ENCODE results near the gene INO80E. TPM values are rescaled to one million over a fixed set of nuclear protein-coding genes. Genes with fewer than 3 reads are reported as not detected.

The INO80E gene
- total RNA-seq = 10 to 100 TPM; 46.9 to 80.2 TPM

DNA sequence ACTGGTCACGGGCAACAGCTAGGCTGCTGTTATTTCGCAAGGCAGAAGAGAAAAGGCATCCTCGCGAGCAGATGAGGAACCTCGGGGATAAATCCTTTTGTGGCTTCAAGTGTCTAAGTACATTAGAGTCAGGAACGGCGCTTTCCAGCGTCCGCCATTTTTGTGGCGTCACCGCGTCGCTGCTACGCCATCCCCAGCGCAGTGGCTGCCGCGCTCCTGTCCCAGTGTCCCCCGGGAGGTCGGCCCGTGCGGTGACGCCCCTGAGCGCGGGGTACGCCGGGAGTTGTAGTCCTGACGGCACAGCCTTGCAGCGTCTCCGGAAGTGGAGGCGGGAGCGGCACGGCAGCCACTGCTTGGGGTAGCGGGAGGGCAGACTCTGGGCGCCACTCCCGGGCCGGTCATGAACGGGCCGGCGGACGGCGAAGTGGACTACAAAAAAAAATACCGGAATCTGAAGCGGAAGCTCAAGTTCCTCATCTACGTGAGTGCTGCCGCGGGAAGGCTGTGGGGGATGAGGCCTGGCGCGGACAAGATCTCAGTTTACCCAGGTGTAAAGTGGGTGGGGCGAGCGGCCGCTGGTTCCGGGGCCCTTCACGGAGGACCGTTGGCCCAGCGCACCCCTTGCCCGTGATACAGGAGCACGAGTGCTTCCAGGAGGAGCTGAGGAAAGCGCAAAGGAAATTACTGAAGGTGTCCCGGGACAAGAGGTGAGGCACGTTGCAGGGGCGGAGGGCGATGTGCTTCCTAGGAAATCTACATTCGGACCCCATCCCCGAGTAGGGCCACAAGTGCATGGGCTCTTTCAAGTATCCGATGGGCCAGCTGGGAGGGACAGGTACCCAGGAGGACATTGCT lies at the start of gene INO80E:
TSS of gene INO80E (plus strand) at position 331 of the 855 bp plus-strand sequence. CDS start at position 401, 70 bp downstream.
- no peak for TF ChIP-seq CTCF (IDR thresholded peaks at IDR 0.05)
- H3K9me3 ChIP-seq = no peaks in the 10 kb centered on the region
- no peaks in the 10 kb centered on the region for H3K36me3 ChIP-seq
- peak within 1 kb of the TSS; percentile 77 to 95 for H3K9ac ChIP-seq (ENCODE audit: low read depth in 2 of 2, low read length in 2 of 2)
- peak within 1 kb of the TSS; percentile 78 for H3K4me3 ChIP-seq
- peak within 1 kb of the TSS; percentile 94 for H3K27ac ChIP-seq
- H3K4me1 ChIP-seq = peaks cover 4% of the 10 kb centered on the region
- intact Hi-C loops (cut with DNase I) = no loop called here
- peak; percentile 99 for DNase-seq
- no peaks in the 10 kb centered on the region for H3K27me3 ChIP-seq

- H3K9ac ChIP-seq (ENCODE audit: low read depth in 2 of 2, low read length in 2 of 2) = no peak overlapping the region
- H3K4me3 ChIP-seq = no peak overlapping the region
- no peak for TF ChIP-seq CTCF (IDR thresholded peaks at IDR 0.05)
- H3K36me3 ChIP-seq = no peaks in the 10 kb centered on the region
- no peaks in the 10 kb centered on the region for H3K27me3 ChIP-seq
- no peak for DNase-seq
- intact Hi-C loops (cut with DNase I) = no loop called here
- H3K4me1 ChIP-seq = peaks cover 6% of the 10 kb centered on the region
- H3K9me3 ChIP-seq = no peaks in the 10 kb centered on the region
- H3K27ac ChIP-seq = no peak overlapping the region
Observed at GRCh38 chr16:29947897-29948296, 48.1 kb upstream of the INO80E start.

- no peak overlapping the region for H3K27ac ChIP-seq
- H3K4me1 ChIP-seq = no peaks in the 10 kb centered on the region
- H3K4me3 ChIP-seq = no peak overlapping the region
- intact Hi-C loops (cut with DNase I) = no loop called here
- no peaks in the 10 kb centered on the region for H3K36me3 ChIP-seq
- no peaks in the 10 kb centered on the region for H3K9me3 ChIP-seq
- H3K9ac ChIP-seq (ENCODE audit: low read depth in 2 of 2, low read length in 2 of 2) = no peak overlapping the region
- no peak for DNase-seq
- no peaks in the 10 kb centered on the region for H3K27me3 ChIP-seq
- no peak for TF ChIP-seq CTCF (IDR thresholded peaks at IDR 0.05)
Observed at GRCh38 chr16:29950806-29951461, 45.1 kb upstream of the INO80E start.

GRCh38 chr16:29951625-29952365 lies 44.2 kb upstream of the INO80E start:
- H3K9me3 ChIP-seq = no peaks in the 10 kb centered on the region
- H3K27me3 ChIP-seq = no peaks in the 10 kb centered on the region
- no peak overlapping the region for H3K27ac ChIP-seq
- H3K9ac ChIP-seq (ENCODE audit: low read depth in 2 of 2, low read length in 2 of 2) = no peak overlapping the region
- DNase-seq = no peak
- H3K36me3 ChIP-seq = no peaks in the 10 kb centered on the region
- intact Hi-C loops (cut with DNase I) = no loop called here
- H3K4me3 ChIP-seq = no peak overlapping the region
- TF ChIP-seq CTCF (IDR thresholded peaks at IDR 0.05) = no peak
- no peaks in the 10 kb centered on the region for H3K4me1 ChIP-seq

- no peaks in the 10 kb centered on the region for H3K27me3 ChIP-seq
- TF ChIP-seq CTCF (IDR thresholded peaks at IDR 0.05) = no peak
- intact Hi-C loops (cut with DNase I) = no loop called here
- H3K4me3 ChIP-seq = no peak overlapping the region
- peaks cover 9% of the 10 kb centered on the region for H3K4me1 ChIP-seq
- H3K9me3 ChIP-seq = no peaks in the 10 kb centered on the region
- no peak for DNase-seq
- H3K36me3 ChIP-seq = no peaks in the 10 kb centered on the region
- H3K9ac ChIP-seq (ENCODE audit: low read depth in 2 of 2, low read length in 2 of 2) = no peak overlapping the region
- no peak overlapping the region for H3K27ac ChIP-seq
Observed at GRCh38 chr16:29958756-29959155, 37.3 kb upstream of the INO80E start.
